GM18526 (cell line): Measurements from ENCODE around the gene PHKA2.

Source experiments
- POLR2A ChIP-seq: IDR thresholded peaks from 3 replicates; pipeline ENCODE4 v1.6.1; 2011; ENCODE audit not compliant: insufficient read length; ENCODE audit errors: extremely low read depth

The PHKA2 gene

GRCh38 chrX:18873189-18873791 lies 110.6 kb downstream of the PHKA2 start:
- TF ChIP-seq POLR2A: no peak

- no peak for TF ChIP-seq POLR2A
Observed at GRCh38 chrX:18872621-18873020, 111.3 kb downstream of the PHKA2 start.

- TF ChIP-seq POLR2A: no peak
Observed at GRCh38 chrX:18871970-18872369, 111.9 kb downstream of the PHKA2 start.

- no peak for TF ChIP-seq POLR2A
Observed at GRCh38 chrX:18871161-18871890, 112.6 kb downstream of the PHKA2 start.

- no peak for TF ChIP-seq POLR2A
Observed at GRCh38 chrX:18864390-18864920, 119.5 kb downstream of the PHKA2 start.

- no peak for TF ChIP-seq POLR2A
Observed at GRCh38 chrX:18861511-18861910, 122.4 kb downstream of the PHKA2 start.

GRCh38 chrX:18856645-18856997 lies 127.3 kb downstream of the PHKA2 start:
- no peak for TF ChIP-seq POLR2A

- no peak for TF ChIP-seq POLR2A
Observed at GRCh38 chrX:18855919-18856644, 127.8 kb downstream of the PHKA2 start.
